HCT116 (cell line): Measurements from ENCODE around the gene RAD54L2. TPM values are rescaled to one million over a fixed set of nuclear protein-coding genes. Genes with fewer than 3 reads are reported as not detected.
A peak's percentile ranks its signal among the peaks of the same experiment; 100 is the strongest.

ENCODE experiments used
- ATAC-seq: fragments of 200-7000 bp; cut with Tn5 transposase; 2 replicates; pipeline ENCODE4 v1.9.1; 2020; ENCODE audit warnings: mild to moderate bottlenecking, moderate library complexity
- BruUV-seq: library from RNA; stranded (reverse); fragments of 400-500 nt; replicated peaks from 2 replicates; lab custom pipeline; 2021; lab: Mats Ljungman, UMichigan
- CTCF ChIA-PET: fragments of 300-600 bp; sonication (Branson Sonifier 250); formaldehyde crosslinking; loops from one replicate; lab custom pipeline; 2021; ENCODE audit warnings: antibody characterized with exemption; lab: Charles Lee
- POLR2A ChIA-PET: fragments of 300-600, 350-600 bp; sonication (Branson Sonifier 250); formaldehyde crosslinking; loops from one replicate; lab custom pipeline; 2021; ENCODE audit warnings: antibody characterized with exemption; lab: Charles Lee
- RAD21 ChIA-PET, 2 experiments: fragments of 300-600 bp; sonication (Branson Sonifier 250); formaldehyde crosslinking; loops; one replicate each; lab custom pipeline; 2023; ENCODE audit warnings: low total read pairs in 2 of 2; ENCODE audit not compliant: uncharacterized antibody in 2 of 2, unreplicated experiment in 2 of 2, low non-redundant PET in 1 of 2; lab: Charles Lee
- DNase-seq: peaks from one replicate; pipeline ENCODE4 v3.0.0-alpha.2; 2010; ENCODE audit warnings: low read depth, low spot score
- H2AFZ ChIP-seq: fragments of 200-600 bp; shearing (Covaris generic), sonication (generic); 2 replicates; pipeline ENCODE4 v1.6.1; 2017; ENCODE audit warnings: low read depth, mixed run types, mixed read lengths, antibody characterized with exemption, low read length; ENCODE audit not compliant: poor library complexity, severe bottlenecking
- H3K27ac ChIP-seq: 2 replicates; pipeline ENCODE4 v1.5.1; 2012; ENCODE audit warnings: low read depth, low read length
- H3K27me3 ChIP-seq: fragments of 200-600 bp; sonication (generic); 2 replicates; pipeline ENCODE4 v1.6.1; 2016; ENCODE audit warnings: mixed run types, low read length, mixed read lengths; ENCODE audit not compliant: insufficient read depth
- H3K36me3 ChIP-seq, 2 experiments: fragments of 200-500 bp in 1 of 2; fragments of 200-600 bp in 1 of 2; sonication (Bioruptor generic) in 1 of 2; sonication (generic) in 1 of 2; 2 replicates each; pipeline versions ENCODE4 v1.5.1 to v1.6.1; 2014 to 2016; ENCODE audit warnings: low read length in 2 of 2, inconsistent platforms in 1 of 2, mixed read lengths in 1 of 2, mixed run types in 1 of 2; ENCODE audit not compliant: insufficient read depth in 2 of 2, control insufficient read depth in 1 of 2
- H3K4me1 ChIP-seq, 2 experiments: fragments of 200-600 bp in 1 of 2; sonication (generic) in 1 of 2; 2 replicates each; pipeline versions ENCODE4 v1.5.1 to v1.6.1; 2012 to 2017; ENCODE audit warnings: low read length in 2 of 2, inconsistent platforms in 1 of 2, mild to moderate bottlenecking in 1 of 2, mixed read lengths in 1 of 2, mixed run types in 1 of 2, moderate library complexity in 1 of 2; ENCODE audit not compliant: insufficient read depth in 2 of 2, control insufficient read depth in 1 of 2
- H3K4me2 ChIP-seq: fragments of 200-600 bp; sonication (generic); 2 replicates; pipeline ENCODE4 v1.6.1; 2017; ENCODE audit warnings: mixed run types, low read length, mixed read lengths
- H3K4me3 ChIP-seq, 2 experiments: fragments of 200-600 bp in 1 of 2; sonication (generic) in 1 of 2; replicated peaks in 1 of 2; 2 replicates each; pipeline ENCODE4 v1.5.1; 2011 to 2016; ENCODE audit warnings: low read length in 2 of 2, control low read depth in 1 of 2, low read depth in 1 of 2, mild to moderate bottlenecking in 1 of 2, mixed read lengths in 1 of 2, mixed run types in 1 of 2
- H3K79me2 ChIP-seq: fragments of 200-600 bp; sonication (generic); 2 replicates; pipeline ENCODE4 v1.6.1; 2017; ENCODE audit warnings: mild to moderate bottlenecking, mixed run types, low read length, moderate library complexity, mixed read lengths; ENCODE audit not compliant: insufficient read depth
- H3K9ac ChIP-seq: fragments of 200-600 bp; sonication (generic); 2 replicates; pipeline ENCODE4 v1.6.1; 2016; ENCODE audit warnings: low read length, mixed read lengths
- H3K9me2 ChIP-seq: fragments of 200-600 bp; sonication (generic), shearing (Covaris generic); 2 replicates; pipeline ENCODE4 v1.6.1; 2017; ENCODE audit warnings: mixed run types, mild to moderate bottlenecking, moderate library complexity; ENCODE audit not compliant: insufficient read depth
- H3K9me3 ChIP-seq, 2 experiments: fragments of 200-500 bp in 1 of 2; fragments of 200-600 bp in 1 of 2; sonication (Bioruptor generic) in 1 of 2; sonication (generic) in 1 of 2; 2 replicates each; pipeline ENCODE4 v1.6.1; 2014 to 2017; ENCODE audit warnings: low read length in 2 of 2, mixed read lengths in 2 of 2, inconsistent platforms in 1 of 2, low read depth in 1 of 2, mild to moderate bottlenecking in 1 of 2, mixed run types in 1 of 2, moderate library complexity in 1 of 2; ENCODE audit not compliant: control insufficient read depth in 1 of 2, insufficient read depth in 1 of 2
- H4K20me1 ChIP-seq: fragments of 200-600 bp; sonication (generic), shearing (Covaris generic); 2 replicates; pipeline ENCODE4 v1.6.1; 2017; ENCODE audit warnings: mixed run types, mild to moderate bottlenecking, moderate library complexity; ENCODE audit not compliant: insufficient read depth
- CBX3 ChIP-seq: IDR thresholded peaks from 2 replicates; pipeline ENCODE4 v1.6.1; 2012; ENCODE audit warnings: low read depth
- CEBPB ChIP-seq: IDR thresholded peaks from 2 replicates; pipeline ENCODE4 v1.6.1; 2012; ENCODE audit warnings: low read depth
- EGR1 ChIP-seq: IDR thresholded peaks from 2 replicates; pipeline ENCODE4 v1.6.1; 2012; ENCODE audit warnings: low read depth
- EZH2 ChIP-seq: fragments of 200-600 bp; sonication (generic); IDR thresholded peaks from 2 replicates; pipeline ENCODE4 v1.6.1; 2017; ENCODE audit warnings: antibody characterized with exemption, mixed run types
- EZH2phosphoT487 ChIP-seq: fragments of 200-600 bp; IDR thresholded peaks from 2 replicates; pipeline ENCODE4 v1.6.1; 2018; ENCODE audit warnings: antibody characterized with exemption, borderline replicate concordance
- JUND ChIP-seq: IDR thresholded peaks from 2 replicates; pipeline ENCODE4 v1.6.1; 2012
- POLR2A ChIP-seq: IDR thresholded peaks from 2 replicates; pipeline ENCODE4 v1.7.0; 2011; ENCODE audit warnings: borderline replicate concordance; ENCODE audit not compliant: insufficient read depth, insufficient read length; ENCODE audit errors: extremely low read depth
- POLR2AphosphoS5 ChIP-seq: IDR thresholded peaks from 2 replicates; pipeline ENCODE4 v1.6.1; 2011; ENCODE audit warnings: mild to moderate bottlenecking, low read depth, low read length, moderate library complexity
- TCF7L2 ChIP-seq: IDR thresholded peaks from 2 replicates; pipeline ENCODE4 v1.7.0; 2011; ENCODE audit warnings: borderline replicate concordance, inconsistent platforms; ENCODE audit not compliant: insufficient read depth, insufficient read length; ENCODE audit errors: extremely low read depth
- YY1 ChIP-seq: IDR thresholded peaks from 2 replicates; pipeline ENCODE4 v1.6.1; 2011; ENCODE audit warnings: low read length, low read depth, moderate library complexity, mild to moderate bottlenecking; ENCODE audit not compliant: insufficient replicate concordance; ENCODE audit errors: extremely low read depth
- ZNF274 ChIP-seq: fragments of 200-500 bp; sonication (Bioruptor generic); IDR thresholded peaks from 2 replicates; pipeline ENCODE4 v1.6.1; 2014; ENCODE audit warnings: mild to moderate bottlenecking, low read depth, low read length, inconsistent platforms
- intact Hi-C: fragments of 100-400 bp; cut with micrococcal nuclease; formaldehyde crosslinking; loops from 2 replicates; pipeline ENCODE4 v1.10.0; 2022
- total RNA-seq: library from RNA; stranded (reverse); gene quantifications from one replicate; pipeline ENCODE4 v1.2.1, GENCODE V29; 2021; ENCODE audit not compliant: unreplicated experiment
- TF ChIP-seq, protein P1 (sequence below): IDR thresholded peaks from 2 replicates; pipeline ENCODE4 v1.6.1; 2012; ENCODE audit warnings: low read depth
- TF ChIP-seq, protein P2 (sequence below): IDR thresholded peaks from 2 replicates; pipeline ENCODE4 v1.6.1; 2012

RAD54L2 gene
- total RNA-seq, 1 experiment from 2014 or later: 20.2 TPM

DNA sequence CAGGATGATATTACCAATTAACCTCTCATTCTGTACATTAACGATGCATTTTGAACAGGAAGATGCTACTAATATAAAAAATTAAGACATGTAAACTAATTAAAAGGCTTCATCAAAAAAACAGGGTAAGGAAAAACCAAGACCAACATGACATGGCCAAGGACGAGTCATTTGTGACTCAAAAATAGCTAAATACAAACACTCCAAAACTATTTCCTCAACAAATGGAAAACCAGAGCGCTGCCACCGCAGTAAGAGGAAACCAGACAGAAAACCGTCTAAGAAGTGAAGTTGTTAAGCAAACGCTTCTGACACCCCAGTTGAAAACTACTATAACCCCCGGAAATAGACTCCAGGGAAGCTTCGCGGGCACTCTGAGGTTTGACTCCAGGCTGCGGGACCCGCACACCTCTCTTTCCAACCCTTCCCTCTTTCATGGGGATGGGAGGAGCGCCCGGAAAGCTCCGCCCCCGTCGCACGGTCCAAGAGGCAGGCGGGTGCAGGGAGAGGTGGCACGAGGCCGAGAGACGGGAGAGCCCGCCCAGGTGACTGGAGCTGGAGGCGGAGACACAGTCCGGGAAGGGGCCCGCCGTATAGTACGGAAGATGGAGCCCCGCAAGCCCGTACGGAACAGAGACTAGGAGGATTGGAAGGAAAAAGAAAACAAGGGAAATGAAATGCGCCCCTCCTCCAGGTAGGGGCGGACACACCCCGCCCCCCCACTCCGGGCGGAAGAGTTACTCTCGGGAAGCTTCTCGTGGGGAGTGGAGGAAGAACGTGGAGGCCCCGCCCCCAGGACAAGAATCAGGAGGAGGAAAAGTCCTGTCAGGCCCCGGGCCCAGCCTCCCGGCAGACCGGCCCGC is 39.4 kb upstream of the RAD54L2 start (continued):
- TF ChIP-seq, protein P1, sequence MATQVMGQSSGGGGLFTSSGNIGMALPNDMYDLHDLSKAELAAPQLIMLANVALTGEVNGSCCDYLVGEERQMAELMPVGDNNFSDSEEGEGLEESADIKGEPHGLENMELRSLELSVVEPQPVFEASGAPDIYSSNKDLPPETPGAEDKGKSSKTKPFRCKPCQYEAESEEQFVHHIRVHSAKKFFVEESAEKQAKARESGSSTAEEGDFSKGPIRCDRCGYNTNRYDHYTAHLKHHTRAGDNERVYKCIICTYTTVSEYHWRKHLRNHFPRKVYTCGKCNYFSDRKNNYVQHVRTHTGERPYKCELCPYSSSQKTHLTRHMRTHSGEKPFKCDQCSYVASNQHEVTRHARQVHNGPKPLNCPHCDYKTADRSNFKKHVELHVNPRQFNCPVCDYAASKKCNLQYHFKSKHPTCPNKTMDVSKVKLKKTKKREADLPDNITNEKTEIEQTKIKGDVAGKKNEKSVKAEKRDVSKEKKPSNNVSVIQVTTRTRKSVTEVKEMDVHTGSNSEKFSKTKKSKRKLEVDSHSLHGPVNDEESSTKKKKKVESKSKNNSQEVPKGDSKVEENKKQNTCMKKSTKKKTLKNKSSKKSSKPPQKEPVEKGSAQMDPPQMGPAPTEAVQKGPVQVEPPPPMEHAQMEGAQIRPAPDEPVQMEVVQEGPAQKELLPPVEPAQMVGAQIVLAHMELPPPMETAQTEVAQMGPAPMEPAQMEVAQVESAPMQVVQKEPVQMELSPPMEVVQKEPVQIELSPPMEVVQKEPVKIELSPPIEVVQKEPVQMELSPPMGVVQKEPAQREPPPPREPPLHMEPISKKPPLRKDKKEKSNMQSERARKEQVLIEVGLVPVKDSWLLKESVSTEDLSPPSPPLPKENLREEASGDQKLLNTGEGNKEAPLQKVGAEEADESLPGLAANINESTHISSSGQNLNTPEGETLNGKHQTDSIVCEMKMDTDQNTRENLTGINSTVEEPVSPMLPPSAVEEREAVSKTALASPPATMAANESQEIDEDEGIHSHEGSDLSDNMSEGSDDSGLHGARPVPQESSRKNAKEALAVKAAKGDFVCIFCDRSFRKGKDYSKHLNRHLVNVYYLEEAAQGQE: no peak
- TF ChIP-seq YY1 (no peak), TCF7L2 (no peak)

DNA sequence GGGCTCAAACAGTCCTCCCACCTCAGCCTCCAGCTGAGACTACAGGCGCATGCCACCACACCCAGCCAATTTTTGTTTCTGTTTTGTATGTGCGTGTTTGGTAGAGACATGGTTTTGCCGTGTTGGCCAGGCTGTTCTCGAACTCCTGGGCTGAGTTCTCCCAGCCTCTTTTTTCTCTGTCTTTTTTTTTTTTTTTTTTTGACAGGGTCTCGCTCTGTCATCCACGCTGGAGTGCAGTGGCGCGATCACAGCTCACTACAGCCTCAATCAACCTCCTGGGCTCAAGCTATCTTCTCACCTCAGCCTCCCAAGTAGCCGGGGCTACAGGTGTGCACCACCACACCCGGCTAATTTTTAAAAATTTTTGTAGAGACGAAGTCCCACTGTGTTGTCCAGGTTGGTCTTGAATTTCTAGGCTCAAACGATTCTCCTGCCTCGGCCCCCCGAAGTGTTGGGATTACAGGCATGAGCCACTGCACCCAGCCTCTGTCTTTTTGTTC is 37.8 kb upstream of the RAD54L2 start:
- H3K36me3 ChIP-seq: peaks cover 0 to 6% of the 10 kb centered on the region in 2 experiments; a peak in 1 of 4 replicates
- TF ChIP-seq ZNF274 (no peak), CBX3 (no peak), TCF7L2 (no peak), EZH2 (no peak), EZH2phosphoT487 (no peak), CEBPB (no peak), JUND (no peak), POLR2A (no peak), POLR2AphosphoS5 (no peak), EGR1 (no peak)
- TF ChIP-seq, protein P2, sequence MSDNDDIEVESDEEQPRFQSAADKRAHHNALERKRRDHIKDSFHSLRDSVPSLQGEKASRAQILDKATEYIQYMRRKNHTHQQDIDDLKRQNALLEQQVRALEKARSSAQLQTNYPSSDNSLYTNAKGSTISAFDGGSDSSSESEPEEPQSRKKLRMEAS: no peak
- DNase-seq: no peak
- no peak overlapping the region for H2AFZ ChIP-seq
- H3K9me3 ChIP-seq: no peaks in the 10 kb centered on the region
- POLR2A ChIA-PET: interaction anchor here (0.7 to 2.0 kb wide), 11 partner anchors 15 to 557 kb away, joined by 3 to 8 read pairs (median 4); no protein-coding TSS in a partner anchor
- H3K4me1 ChIP-seq: peaks cover 10 to 17% of the 10 kb centered on the region in 2 experiments; a peak in 3 of 4 replicates
- peak overlapping the region; percentile 89 for H3K9ac ChIP-seq
- CTCF ChIA-PET: interaction anchor here (0.7 to 4.9 kb wide), 15 partner anchors 8 to 885 kb away, joined by 3 to 98 read pairs (median 4); partner anchors contain the start of genes ABHD14B, MAPKAPK3 and TEX264
- ATAC-seq: no peak
- peak overlapping the region; percentile 89 for H3K27ac ChIP-seq
- H3K4me2 ChIP-seq: peak overlapping the region; percentile 76
- no peaks in the 10 kb centered on the region for H3K27me3 ChIP-seq
- H3K9me2 ChIP-seq: no peaks in the 10 kb centered on the region
- H3K4me3 ChIP-seq: peak overlapping the region; percentile 27 to 72
- RAD21 ChIA-PET: interaction anchor here (0.7 to 2.0 kb wide), 4 partner anchors 17 to 182 kb away, joined by 3 to 7 read pairs (median 4); no protein-coding TSS in a partner anchor
- intact Hi-C loops: loop anchor here (5.0 kb wide), 1 partner anchor 113 kb away; the partner anchor contains the start of gene MANF
- BruUV-seq: no TSS peak
- no peaks in the 10 kb centered on the region for H4K20me1 ChIP-seq
- peaks cover 36% of the 10 kb centered on the region for H3K79me2 ChIP-seq
